HUES64 (cell line): ENCODE measurements around the gene SETD2. TPM values are rescaled to one million over a fixed set of nuclear protein-coding genes. Genes with fewer than 3 reads are reported as not detected.
"Not testable (repeated sequence)": the region's sequence is repeated elsewhere in the genome, so short reads cannot be mapped to it uniquely, and the experiment has no call there.

Experiments used
- H3K27ac ChIP-seq: 2 replicates; pipeline ENCODE4 v1.7.0; 2013; ENCODE audit warnings: low read depth, low read length, inconsistent platforms
- H3K27me3 ChIP-seq: 2 replicates; pipeline ENCODE4 v1.6.1; 2013; ENCODE audit warnings: mild to moderate bottlenecking, low read length; ENCODE audit not compliant: insufficient read depth
- H3K36me3 ChIP-seq: 2 replicates; pipeline ENCODE4 v1.6.1; 2013; ENCODE audit warnings: mild to moderate bottlenecking, low read length; ENCODE audit not compliant: insufficient read depth
- H3K4me1 ChIP-seq: 2 replicates; pipeline ENCODE4 v1.6.1; 2013; ENCODE audit warnings: mild to moderate bottlenecking, low read length, moderate library complexity; ENCODE audit not compliant: insufficient read depth
- H3K4me3 ChIP-seq: 2 replicates; pipeline ENCODE4 v1.5.1; 2013; ENCODE audit warnings: mild to moderate bottlenecking, low read length, moderate library complexity
- H3K9ac ChIP-seq: 2 replicates; pipeline ENCODE4 v1.6.1; 2013; ENCODE audit warnings: mild to moderate bottlenecking, low read depth, low read length
- H3K9me3 ChIP-seq: 2 replicates; pipeline ENCODE4 v1.6.1; 2013; ENCODE audit warnings: low read depth, low read length; ENCODE audit not compliant: insufficient read depth
- WGBS: fragments of 150-250, 120-280 bp; methylation state at CpG from one replicate; pipeline ENCODE4 v1.1.7; 2013; ENCODE audit warnings: missing lambda C conversion rate; 5-methylcytosine and 5-hydroxymethylcytosine counted together
- polyA plus RNA-seq, 2 experiments: library from polyadenylated mRNA; stranded (reverse); fragments of 50-300 nt; gene quantifications; one replicate each; pipeline ENCODE4 v1.2.3, GENCODE V29; 2013

Gene SETD2, protein sequence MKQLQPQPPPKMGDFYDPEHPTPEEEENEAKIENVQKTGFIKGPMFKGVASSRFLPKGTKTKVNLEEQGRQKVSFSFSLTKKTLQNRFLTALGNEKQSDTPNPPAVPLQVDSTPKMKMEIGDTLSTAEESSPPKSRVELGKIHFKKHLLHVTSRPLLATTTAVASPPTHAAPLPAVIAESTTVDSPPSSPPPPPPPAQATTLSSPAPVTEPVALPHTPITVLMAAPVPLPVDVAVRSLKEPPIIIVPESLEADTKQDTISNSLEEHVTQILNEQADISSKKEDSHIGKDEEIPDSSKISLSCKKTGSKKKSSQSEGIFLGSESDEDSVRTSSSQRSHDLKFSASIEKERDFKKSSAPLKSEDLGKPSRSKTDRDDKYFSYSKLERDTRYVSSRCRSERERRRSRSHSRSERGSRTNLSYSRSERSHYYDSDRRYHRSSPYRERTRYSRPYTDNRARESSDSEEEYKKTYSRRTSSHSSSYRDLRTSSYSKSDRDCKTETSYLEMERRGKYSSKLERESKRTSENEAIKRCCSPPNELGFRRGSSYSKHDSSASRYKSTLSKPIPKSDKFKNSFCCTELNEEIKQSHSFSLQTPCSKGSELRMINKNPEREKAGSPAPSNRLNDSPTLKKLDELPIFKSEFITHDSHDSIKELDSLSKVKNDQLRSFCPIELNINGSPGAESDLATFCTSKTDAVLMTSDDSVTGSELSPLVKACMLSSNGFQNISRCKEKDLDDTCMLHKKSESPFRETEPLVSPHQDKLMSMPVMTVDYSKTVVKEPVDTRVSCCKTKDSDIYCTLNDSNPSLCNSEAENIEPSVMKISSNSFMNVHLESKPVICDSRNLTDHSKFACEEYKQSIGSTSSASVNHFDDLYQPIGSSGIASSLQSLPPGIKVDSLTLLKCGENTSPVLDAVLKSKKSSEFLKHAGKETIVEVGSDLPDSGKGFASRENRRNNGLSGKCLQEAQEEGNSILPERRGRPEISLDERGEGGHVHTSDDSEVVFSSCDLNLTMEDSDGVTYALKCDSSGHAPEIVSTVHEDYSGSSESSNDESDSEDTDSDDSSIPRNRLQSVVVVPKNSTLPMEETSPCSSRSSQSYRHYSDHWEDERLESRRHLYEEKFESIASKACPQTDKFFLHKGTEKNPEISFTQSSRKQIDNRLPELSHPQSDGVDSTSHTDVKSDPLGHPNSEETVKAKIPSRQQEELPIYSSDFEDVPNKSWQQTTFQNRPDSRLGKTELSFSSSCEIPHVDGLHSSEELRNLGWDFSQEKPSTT (N-terminal part only)
- 25.8 TPM for polyA plus RNA-seq (2013, experiment 1 of 2)
- 27.8 TPM for polyA plus RNA-seq (2013, experiment 2 of 2)

DNA sequence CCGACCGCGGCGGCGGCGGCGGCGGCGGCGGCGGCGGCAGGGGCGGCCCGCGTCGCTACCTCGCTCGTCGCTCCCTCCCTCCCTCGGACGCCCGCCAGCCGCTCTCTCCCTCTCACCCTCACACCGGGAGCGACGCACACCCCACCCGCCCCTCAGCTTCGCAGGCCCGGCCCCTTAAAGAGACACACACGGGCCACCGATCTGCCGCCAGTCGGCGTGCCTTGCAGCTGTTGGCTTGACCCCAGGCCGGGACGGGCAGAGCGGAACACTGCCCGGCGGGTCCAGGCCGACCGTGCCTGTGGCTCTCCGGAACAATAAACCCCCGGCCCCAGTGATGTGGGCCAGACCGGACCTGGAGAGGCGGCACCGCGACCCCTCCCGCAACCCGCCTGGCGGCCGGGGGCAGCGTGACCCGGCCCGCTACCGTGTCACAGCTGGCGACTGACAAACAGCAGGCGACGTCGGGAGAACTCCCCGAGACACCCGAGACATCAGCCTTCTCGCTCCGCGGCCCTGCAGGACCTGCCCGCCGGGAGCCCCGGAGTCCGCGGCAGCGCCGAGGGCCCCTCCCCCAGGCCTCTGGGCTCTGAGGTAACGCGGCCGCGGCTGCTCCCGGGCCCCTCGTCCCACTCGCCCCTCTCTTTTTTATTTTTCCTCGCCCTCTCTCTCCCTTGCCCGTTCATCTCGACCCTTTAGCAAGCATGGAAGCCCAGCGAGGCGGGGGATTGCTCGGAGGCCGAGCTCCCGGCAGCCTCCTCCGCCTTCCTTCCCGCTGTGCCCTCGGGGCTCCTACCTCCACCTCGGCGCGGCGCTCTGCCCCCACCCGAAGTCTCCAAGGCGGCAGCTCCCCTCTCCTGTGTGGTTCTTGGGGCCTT is at the start of gene SETD2:
Gene SETD2 (minus strand): TSS at position 107 of the 875 bp plus-strand sequence. CDS start 189 bp downstream, outside the sequence.
- Histone ChIP-seq H3K4me3 (peak within 1 kb of the TSS; percentile 66), H3K27me3 (no peaks in the 10 kb centered on the region), H3K4me1 (peaks cover 19% of the 10 kb centered on the region; the same call in 1 of the 2 replicates), H3K9me3 (no peaks in the 10 kb centered on the region), H3K36me3 (no peaks in the 10 kb centered on the region), H3K9ac (peak within 1 kb of the TSS; percentile 94), H3K27ac (peak within 1 kb of the TSS; percentile 94)
- WGBS: under 1% methylated on average over 87 of the region's 95 CpGs

- no peaks in the 10 kb centered on the region for H3K36me3 ChIP-seq
- no peak overlapping the region for H3K9ac ChIP-seq
- no peaks in the 10 kb centered on the region for H3K9me3 ChIP-seq
- H3K27ac ChIP-seq: no peak overlapping the region
- no peaks in the 10 kb centered on the region for H3K27me3 ChIP-seq
- WGBS: 94% methylated on average over 3 of the region's 3 CpGs
- no peak overlapping the region for H3K4me3 ChIP-seq
- no peaks in the 10 kb centered on the region for H3K4me1 ChIP-seq
Measured at GRCh38 chr3:47210863-47211405, 47.0 kb upstream of the SETD2 start.

- not testable (repeated sequence) for H3K36me3 ChIP-seq, H3K9me3 ChIP-seq, H3K4me3 ChIP-seq, H3K9ac ChIP-seq, H3K27me3 ChIP-seq, H3K27ac ChIP-seq, H3K4me1 ChIP-seq
- whole genome bisulfite sequencing: 95% methylated on average over 5 of the region's 5 CpGs
Measured at GRCh38 chr3:47206022-47206421, 42.1 kb upstream of the SETD2 start.

DNA sequence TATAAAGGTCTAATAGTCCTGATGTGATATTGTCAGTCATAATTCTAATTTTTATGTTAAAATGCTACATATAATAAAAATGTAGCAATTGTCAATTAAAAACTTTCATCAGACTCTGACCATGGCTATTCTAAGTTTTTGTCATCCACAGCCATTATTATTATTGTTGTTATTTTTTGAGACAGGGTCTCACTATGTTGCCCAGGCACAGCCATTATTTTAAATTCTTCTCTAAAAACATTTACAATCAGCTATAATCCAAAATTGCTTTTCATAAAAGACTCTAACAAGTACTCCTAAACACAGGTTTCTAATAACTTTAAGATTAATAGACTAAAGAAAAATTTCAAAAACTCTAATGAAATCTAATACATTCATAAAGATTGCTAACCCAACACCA is 41.0 kb upstream of the SETD2 start:
- no peaks in the 10 kb centered on the region for H3K4me1 ChIP-seq
- H3K9ac ChIP-seq: no peak overlapping the region
- H3K27me3 ChIP-seq: no peaks in the 10 kb centered on the region
- no peaks in the 10 kb centered on the region for H3K9me3 ChIP-seq
- H3K27ac ChIP-seq: no peak overlapping the region
- H3K4me3 ChIP-seq: no peak overlapping the region
- no peaks in the 10 kb centered on the region for H3K36me3 ChIP-seq

DNA sequence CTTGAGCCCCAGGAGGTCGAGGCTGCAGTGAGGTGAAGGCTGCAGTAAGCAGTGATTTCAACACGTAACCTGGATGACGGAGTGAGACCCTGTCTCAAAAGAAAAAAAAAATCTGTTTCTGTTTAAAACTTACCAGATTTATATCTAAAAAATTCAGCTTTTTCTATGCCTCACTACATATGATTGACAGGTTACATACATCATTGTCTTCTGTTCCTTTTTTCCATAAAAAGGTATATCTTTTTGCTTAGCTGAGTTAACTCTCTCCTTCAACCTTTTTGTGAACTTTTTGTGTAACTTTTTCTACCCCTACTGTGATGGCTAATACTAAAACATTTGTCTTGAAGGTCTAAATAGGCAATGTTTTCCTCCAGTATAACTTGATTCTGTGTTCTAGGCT is 38.6 kb upstream of the SETD2 start:
- Histone ChIP-seq H3K27ac (no peak overlapping the region), H3K9me3 (no peaks in the 10 kb centered on the region), H3K27me3 (no peaks in the 10 kb centered on the region), H3K4me3 (no peak overlapping the region), H3K9ac (no peak overlapping the region), H3K4me1 (no peaks in the 10 kb centered on the region), H3K36me3 (no peaks in the 10 kb centered on the region)
- 95% methylated on average over 3 of the region's 3 CpGs for WGBS

DNA sequence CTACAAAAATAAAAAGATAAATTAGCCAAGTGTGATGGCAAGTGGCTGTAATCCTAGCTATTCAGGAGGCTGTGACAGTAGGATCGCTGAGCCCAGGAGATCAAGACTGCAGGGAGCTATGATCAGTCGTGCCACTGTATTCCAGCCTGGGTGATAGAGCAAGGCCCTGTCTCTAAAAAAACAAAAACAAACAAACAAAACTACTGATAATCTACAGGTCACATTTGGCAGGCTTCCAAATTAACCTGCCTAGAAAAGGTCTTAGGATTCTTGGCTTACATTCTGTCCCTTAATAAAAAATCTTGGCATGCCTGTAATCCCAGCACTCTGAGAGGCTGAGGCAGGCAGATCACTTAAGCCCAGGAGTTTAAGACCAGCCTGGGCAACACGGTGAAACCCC is 33.4 kb upstream of the SETD2 start:
- Histone ChIP-seq H3K9ac (no peak overlapping the region), H3K27ac (no peak overlapping the region), H3K36me3 (no peaks in the 10 kb centered on the region; the same call in 1 of the 2 replicates), H3K4me1 (no peaks in the 10 kb centered on the region), H3K4me3 (no peak overlapping the region), H3K27me3 (no peaks in the 10 kb centered on the region), H3K9me3 (no peaks in the 10 kb centered on the region)
- 92% methylated on average over 2 of the region's 3 CpGs for WGBS

DNA sequence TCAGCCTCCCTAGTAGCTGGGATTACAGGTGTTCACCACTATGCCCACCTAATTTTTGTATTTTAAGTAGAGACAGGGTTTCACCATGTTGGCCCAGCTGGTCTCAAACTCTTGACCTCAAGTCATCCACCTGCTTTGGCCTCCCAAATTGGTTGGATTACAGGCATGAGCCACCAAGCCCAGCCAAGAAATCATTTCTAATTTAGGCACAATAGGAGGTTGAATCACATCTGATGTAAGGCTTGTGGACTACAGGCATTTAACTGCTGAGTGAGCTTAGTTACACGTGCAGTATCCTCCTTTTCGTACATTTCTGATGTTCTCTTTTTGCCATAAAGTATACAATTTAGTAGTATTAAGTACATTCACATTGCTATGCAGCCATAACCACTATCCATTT is 31.1 kb upstream of the SETD2 start:
- WGBS: 93% methylated on average over 2 of the region's 2 CpGs

GRCh38 chr3:47193871-47194859 is 30.3 kb upstream of the SETD2 start:
- no peaks in the 10 kb centered on the region; the same call in 1 of the 2 replicates for H3K36me3 ChIP-seq
- H3K9me3 ChIP-seq: no peaks in the 10 kb centered on the region
- no peak overlapping the region for H3K9ac ChIP-seq
- no peak overlapping the region for H3K27ac ChIP-seq
- no peaks in the 10 kb centered on the region for H3K27me3 ChIP-seq
- H3K4me1 ChIP-seq: no peaks in the 10 kb centered on the region
- no peak overlapping the region for H3K4me3 ChIP-seq
- WGBS: 96% methylated on average over 4 of the region's 4 CpGs

More for the DNA sequence above, 31.1 kb upstream of the SETD2 start:
- Histone ChIP-seq H3K9ac (no peak overlapping the region), H3K9me3 (no peaks in the 10 kb centered on the region), H3K4me1 (no peaks in the 10 kb centered on the region), H3K27me3 (no peaks in the 10 kb centered on the region), H3K36me3 (no peaks in the 10 kb centered on the region; the same call in 1 of the 2 replicates), H3K27ac (no peak overlapping the region), H3K4me3 (no peak overlapping the region)

DNA sequence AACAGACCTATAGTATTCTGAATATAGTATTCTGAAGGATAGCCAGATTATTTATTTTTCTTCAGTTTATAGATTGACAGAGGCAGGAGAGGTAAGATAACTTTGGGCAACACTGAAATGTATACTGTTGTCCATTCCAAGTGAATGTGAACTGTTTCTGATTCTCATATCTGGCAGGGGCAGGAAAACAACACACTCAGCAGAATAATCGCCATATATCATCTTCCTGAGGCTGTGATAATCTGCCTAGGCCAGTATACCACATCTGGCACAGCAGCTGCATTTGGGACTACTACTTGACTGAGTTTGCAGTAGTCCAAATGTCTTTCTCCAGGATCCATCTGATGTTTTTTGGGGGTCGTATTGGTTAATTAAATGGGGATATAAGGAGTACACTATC is 22.4 kb upstream of the SETD2 start:
- no peaks in the 10 kb centered on the region for H3K4me1 ChIP-seq
- no peak overlapping the region for H3K27ac ChIP-seq
- no peaks in the 10 kb centered on the region for H3K9me3 ChIP-seq
- H3K36me3 ChIP-seq: no peaks in the 10 kb centered on the region
- 87% methylated on average over 2 of the region's 2 CpGs for WGBS
- no peak overlapping the region for H3K4me3 ChIP-seq
- H3K9ac ChIP-seq: no peak overlapping the region
- H3K27me3 ChIP-seq: no peaks in the 10 kb centered on the region
